Testis (tissue), 2 donors: ENCODE data around the gene SIKE1.

ENCODE experiments used
- POLR2A ChIP-seq: fragments of 450-650 bp; IDR thresholded peaks from one replicate; pipeline ENCODE4 v1.6.1; 2017; ENCODE audit warnings: antibody characterized with exemption, mild to moderate bottlenecking, moderate library complexity
- TF ChIP-seq, protein P1 (sequence below), 3 experiments: fragments of 450-650 bp in 2 of 3; fragments of 200-600 bp in 1 of 3; sonication (generic) in 1 of 3; IDR thresholded peaks; one replicate each; pipeline ENCODE4 v1.5.1; 2016 to 2019; ENCODE audit warnings: antibody characterized with exemption in 3 of 3, mild to moderate bottlenecking in 2 of 3, moderate library complexity in 1 of 3

- TF ChIP-seq, protein P1, sequence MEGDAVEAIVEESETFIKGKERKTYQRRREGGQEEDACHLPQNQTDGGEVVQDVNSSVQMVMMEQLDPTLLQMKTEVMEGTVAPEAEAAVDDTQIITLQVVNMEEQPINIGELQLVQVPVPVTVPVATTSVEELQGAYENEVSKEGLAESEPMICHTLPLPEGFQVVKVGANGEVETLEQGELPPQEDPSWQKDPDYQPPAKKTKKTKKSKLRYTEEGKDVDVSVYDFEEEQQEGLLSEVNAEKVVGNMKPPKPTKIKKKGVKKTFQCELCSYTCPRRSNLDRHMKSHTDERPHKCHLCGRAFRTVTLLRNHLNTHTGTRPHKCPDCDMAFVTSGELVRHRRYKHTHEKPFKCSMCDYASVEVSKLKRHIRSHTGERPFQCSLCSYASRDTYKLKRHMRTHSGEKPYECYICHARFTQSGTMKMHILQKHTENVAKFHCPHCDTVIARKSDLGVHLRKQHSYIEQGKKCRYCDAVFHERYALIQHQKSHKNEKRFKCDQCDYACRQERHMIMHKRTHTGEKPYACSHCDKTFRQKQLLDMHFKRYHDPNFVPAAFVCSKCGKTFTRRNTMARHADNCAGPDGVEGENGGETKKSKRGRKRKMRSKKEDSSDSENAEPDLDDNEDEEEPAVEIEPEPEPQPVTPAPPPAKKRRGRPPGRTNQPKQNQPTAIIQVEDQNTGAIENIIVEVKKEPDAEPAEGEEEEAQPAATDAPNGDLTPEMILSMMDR (IDR thresholded peaks at IDR 0.05), result no peak
- TF ChIP-seq POLR2A, result no peak
These were observed 51.9 kb downstream of the SIKE1 start for GRCh38 chr1:114728553-114728952.
